Type B pancreatic cell (in vitro differentiated cells): ENCODE results near the gene ZBTB20. TPM values are rescaled to one million over a fixed set of nuclear protein-coding genes. Genes with fewer than 3 reads are reported as not detected.

Experiments used
- DNase-seq: peaks from one replicate; pipeline ENCODE4 v3.0.0; 2021; ENCODE audit warnings: mixed read lengths; ENCODE audit not compliant: unreplicated experiment; ENCODE audit errors: extremely low spot score
- H3K27ac Mint-ChIP-seq: 2 replicates; pipeline ENCODE4 v1.8.0; 2021; ENCODE audit warnings: mild to moderate bottlenecking, mixed read lengths
- H3K27me3 Mint-ChIP-seq: 2 replicates; pipeline ENCODE4 v1.8.0; 2021; ENCODE audit warnings: mixed read lengths
- H3K36me3 Mint-ChIP-seq: 2 replicates; pipeline ENCODE4 v1.8.0; 2021; ENCODE audit warnings: mixed read lengths
- H3K4me1 Mint-ChIP-seq: one replicate; pipeline ENCODE4 v1.8.0; 2021; ENCODE audit warnings: mixed read lengths; ENCODE audit not compliant: unreplicated experiment
- H3K4me3 Mint-ChIP-seq: 2 replicates; pipeline ENCODE4 v1.8.0; 2021; ENCODE audit warnings: mild to moderate bottlenecking, mixed read lengths
- H3K9me3 Mint-ChIP-seq: 2 replicates; pipeline ENCODE4 v1.8.0; 2021; ENCODE audit warnings: mixed read lengths
- CTCF ChIP-seq: fragments of 200-600 bp; sonication (generic); conservative IDR thresholded peaks from 2 replicates; pipeline ENCODE4 v1.5.0; 2021; ENCODE audit warnings: antibody characterized with exemption, mild to moderate bottlenecking
- total RNA-seq: library from RNA; stranded (reverse); gene quantifications from 2 replicates; pipeline ENCODE4 v1.2.1, GENCODE V29; 2021; ENCODE audit warnings: low replicate concordance

Gene ZBTB20
- total RNA-seq, 1 donor from 2014 or later = 14.4 TPM

GRCh38 chr3:114566767-114567166 is 580.3 kb downstream of the ZBTB20 start:
- H3K9me3 Mint-ChIP-seq = peaks cover 6% of the 10 kb centered on the region
- H3K27me3 Mint-ChIP-seq = no peaks in the 10 kb centered on the region
- TF ChIP-seq CTCF = no peak
- H3K36me3 Mint-ChIP-seq = peaks cover 3% of the 10 kb centered on the region
- peaks cover 11% of the 10 kb centered on the region for H3K4me1 Mint-ChIP-seq
- H3K4me3 Mint-ChIP-seq = no peak overlapping the region
- H3K27ac Mint-ChIP-seq = no peak overlapping the region
- DNase-seq = no peak

- Mint-ChIP-seq H3K4me1 (peaks cover 11% of the 10 kb centered on the region), H3K27ac (no peak overlapping the region), H3K4me3 (no peak overlapping the region), H3K27me3 (no peaks in the 10 kb centered on the region), H3K36me3 (peaks cover 3% of the 10 kb centered on the region), H3K9me3 (peaks cover 6% of the 10 kb centered on the region)
- TF ChIP-seq CTCF = no peak
- DNase-seq = no peak
These were observed 580.8 kb downstream of the ZBTB20 start for GRCh38 chr3:114566162-114566755.

- TF ChIP-seq CTCF = no peak
- Mint-ChIP-seq H3K27me3 (no peaks in the 10 kb centered on the region), H3K9me3 (peaks cover 6% of the 10 kb centered on the region), H3K4me1 (peaks cover 11% of the 10 kb centered on the region), H3K4me3 (no peak overlapping the region), H3K36me3 (peaks cover 3% of the 10 kb centered on the region), H3K27ac (no peak overlapping the region)
- no peak for DNase-seq
These were observed 581.9 kb downstream of the ZBTB20 start for GRCh38 chr3:114565216-114565615.

- Mint-ChIP-seq H3K4me3 (no peak overlapping the region), H3K9me3 (peaks cover 6% of the 10 kb centered on the region), H3K4me1 (peaks cover 11% of the 10 kb centered on the region), H3K36me3 (peaks cover 3% of the 10 kb centered on the region), H3K27me3 (no peaks in the 10 kb centered on the region), H3K27ac (no peak overlapping the region)
- no peak for TF ChIP-seq CTCF
- no peak for DNase-seq
These were observed 583.4 kb downstream of the ZBTB20 start for GRCh38 chr3:114563720-114564119.

GRCh38 chr3:114562557-114562956 is 584.5 kb downstream of the ZBTB20 start:
- no peak for DNase-seq
- Mint-ChIP-seq H3K9me3 (peaks cover 6% of the 10 kb centered on the region), H3K4me3 (no peak overlapping the region), H3K36me3 (peaks cover 3% of the 10 kb centered on the region), H3K4me1 (peaks cover 3% of the 10 kb centered on the region), H3K27ac (no peak overlapping the region), H3K27me3 (no peaks in the 10 kb centered on the region)
- no peak for TF ChIP-seq CTCF

GRCh38 chr3:114558271-114558670 is 588.8 kb downstream of the ZBTB20 start:
- no peak for DNase-seq
- no peak overlapping the region for H3K4me3 Mint-ChIP-seq
- H3K4me1 Mint-ChIP-seq = peaks cover 9% of the 10 kb centered on the region
- no peaks in the 10 kb centered on the region for H3K27me3 Mint-ChIP-seq
- no peak for TF ChIP-seq CTCF
- H3K36me3 Mint-ChIP-seq = no peaks in the 10 kb centered on the region
- no peak overlapping the region for H3K27ac Mint-ChIP-seq
- no peaks in the 10 kb centered on the region for H3K9me3 Mint-ChIP-seq
